ENCODE measurements around the gene USF1. TPM values are rescaled to one million over a fixed set of nuclear protein-coding genes. Genes with fewer than 3 reads are reported as not detected.

The USF1 gene
- total RNA-seq, 1 experiment from 2014 or later: 59.2 TPM

GRCh38 chr1:160999376-160999775, 46.4 kb downstream of the USF1 start:
- Histone ChIP-seq H3K14ac (ENCODE audit: insufficient read depth, low read length) (no peak overlapping the region), H3T11ph (ENCODE audit: low read length) (no peak overlapping the region), H2AK5ac (ENCODE audit: insufficient read length, low read length) (no peak overlapping the region), H4K5ac (ENCODE audit: insufficient read length, low read depth, low read length) (no peak overlapping the region), H3K79me1 (ENCODE audit: insufficient read depth, low read depth, low read length, poor library complexity, severe bottlenecking) (no peaks in the 10 kb centered on the region), H2AFZ (ENCODE audit: low read length) (no peak overlapping the region), H2BK20ac (ENCODE audit: low read depth, low read length, poor library complexity, severe bottlenecking) (no peak overlapping the region), H3K9ac (ENCODE audit: extremely low read depth, insufficient read length, low read length) (no peak overlapping the region), H3K4ac (ENCODE audit: low read depth, low read length) (no peak overlapping the region), H3K79me2 (ENCODE audit: insufficient read depth, low read length) (no peaks in the 10 kb centered on the region; the same call in 1 of the 2 replicates), H2BK12ac (ENCODE audit: insufficient read length, low read depth, low read length) (no peak overlapping the region), H3K23me2 (ENCODE audit: insufficient read length, low read depth, low read length, poor library complexity, severe bottlenecking) (no peaks in the 10 kb centered on the region), H3K56ac (ENCODE audit: insufficient read length, low read depth, low read length) (no peak overlapping the region), H3K9me3 (ENCODE audit: control insufficient read depth, low read depth, low read length) (no peaks in the 10 kb centered on the region), H2BK120ac (ENCODE audit: low read depth, low read length, poor library complexity, severe bottlenecking) (no peak overlapping the region), H4K20me1 (ENCODE audit: control insufficient read depth, insufficient read depth, insufficient read length) (peaks cover 3% of the 10 kb centered on the region), H3K4me2 (ENCODE audit: insufficient read depth, insufficient read length, low read length) (no peak overlapping the region), H3K23ac (ENCODE audit: insufficient read length, low read depth, low read length) (no peak overlapping the region), H3K27me3 (ENCODE audit: insufficient read depth, low read length) (no peaks in the 10 kb centered on the region), H4K91ac (ENCODE audit: insufficient read length, low read depth, low read length) (no peak overlapping the region), H4K8ac (replicated peaks; ENCODE audit: insufficient read length, low read depth, low read length) (no peak overlapping the region), H3K27ac (ENCODE audit: insufficient read length, low read depth, low read length) (no peak overlapping the region), H2BK15ac (ENCODE audit: low read depth, low read length) (no peak overlapping the region), H3K4me1 (ENCODE audit: insufficient read depth, low read length) (no peaks in the 10 kb centered on the region), H2BK5ac (ENCODE audit: insufficient read length, low read length) (no peak overlapping the region), H3K18ac (ENCODE audit: insufficient read length, low read depth, low read length) (no peak overlapping the region)
- peaks cover 31 to 73% (median 71%) of the 10 kb centered on the region in 3 experiments; a peak in 6 of 7 replicates for H3K36me3 Mint-ChIP-seq (ENCODE audit: insufficient read depth in 1 of 3, low read depth in 3 of 3)
- DNase-seq: no peak
- H3K4me1 Mint-ChIP-seq: peaks cover 3% of the 10 kb centered on the region in 2 experiments; a peak in 1 of 4 replicates
- no peaks in the 10 kb centered on the region for H3K9me3 Mint-ChIP-seq
- no peak for TF ChIP-seq CTCF (conservative IDR thresholded peaks at IDR 0.05)
- no peak overlapping the region; a peak in 1 of 7 replicates for H3K27ac Mint-ChIP-seq
- H3K27me3 Mint-ChIP-seq (ENCODE audit: low read depth): no peaks in the 10 kb centered on the region
- WGBS (ENCODE audit: extremely low coverage, insufficient read length, low lambda C conversion rate): no CpG with 5 or more reads among the region's 5 CpGs
- no peak overlapping the region for H3K4me3 Mint-ChIP-seq
